Dedifferentiated amniotic fluid mesenchymal stem cell (primary cell): Measurements from ENCODE around the gene MAGI3.

Experiments
- DNase-seq: peaks from one replicate; pipeline ENCODE4 v3.0.0-alpha.2; 2016; ENCODE audit errors: extremely low spot score

Gene MAGI3

GRCh38 chr1:113657126-113657525 lies 266.8 kb downstream of the MAGI3 start:
- no peak for DNase-seq

DNA sequence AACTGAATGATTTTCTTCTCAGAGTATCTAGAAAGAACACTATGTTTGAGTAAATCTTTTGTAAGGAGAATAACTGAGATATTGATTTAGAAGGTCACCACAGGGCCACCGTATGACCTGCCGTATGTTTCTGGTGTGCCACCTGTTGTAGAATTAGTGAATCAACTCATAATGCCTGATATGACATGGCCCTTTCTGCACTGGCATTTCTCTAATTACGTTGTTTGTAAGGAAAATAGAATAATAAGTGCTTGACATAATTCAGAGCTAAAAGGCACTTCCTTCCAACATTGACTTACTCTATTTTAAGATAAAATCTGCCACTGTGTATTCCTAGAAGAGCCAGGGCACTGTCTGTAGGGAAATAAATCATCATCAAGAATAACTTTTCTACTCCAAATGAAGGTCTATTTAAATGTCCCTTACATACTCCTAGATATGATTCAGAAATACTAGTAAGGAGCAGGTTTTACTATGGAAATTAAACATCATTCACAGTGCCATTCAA lies 267.3 kb downstream of the MAGI3 start:
- no peak for DNase-seq

DNA sequence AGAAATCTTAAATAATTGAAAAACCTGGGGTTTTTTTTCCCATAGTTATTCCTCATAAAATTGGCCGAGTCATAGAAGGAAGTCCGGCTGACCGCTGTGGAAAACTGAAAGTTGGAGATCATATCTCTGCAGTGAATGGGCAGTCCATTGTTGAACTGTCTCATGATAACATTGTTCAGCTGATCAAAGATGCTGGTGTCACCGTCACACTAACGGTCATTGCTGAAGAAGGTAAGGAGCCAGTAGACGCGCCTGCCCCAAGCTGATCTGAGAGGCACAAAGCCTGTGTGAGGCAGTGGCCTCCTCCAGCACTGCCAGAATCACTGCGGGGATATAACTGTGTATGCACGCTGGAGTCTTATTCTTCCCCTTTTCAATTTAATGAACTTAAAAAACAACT lies 268.7 kb downstream of the MAGI3 start:
- DNase-seq = no peak

GRCh38 chr1:113659556-113659955 lies 269.2 kb downstream of the MAGI3 start:
- no peak for DNase-seq

DNA sequence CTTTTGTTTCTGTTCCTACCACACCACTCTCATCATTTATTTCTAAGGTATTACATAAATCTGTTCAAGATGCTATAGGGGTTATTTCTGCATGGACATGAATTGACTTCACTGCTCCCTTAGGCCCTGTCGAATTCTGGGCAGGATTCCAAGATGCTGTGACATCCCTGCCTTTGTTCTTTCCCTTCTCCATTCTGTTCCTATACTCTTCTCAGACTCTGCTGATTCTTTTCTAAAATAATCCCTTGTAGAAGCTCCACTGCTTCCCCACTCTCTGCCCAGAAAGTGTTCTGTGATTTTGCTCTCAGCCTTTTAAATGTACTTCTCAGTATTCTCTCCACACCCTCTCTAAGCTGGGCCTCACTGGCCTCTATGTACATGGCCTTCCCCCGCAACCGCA lies 269.8 kb downstream of the MAGI3 start:
- DNase-seq = no peak

GRCh38 chr1:113662101-113662500 lies 271.8 kb downstream of the MAGI3 start:
- DNase-seq = no peak

DNA sequence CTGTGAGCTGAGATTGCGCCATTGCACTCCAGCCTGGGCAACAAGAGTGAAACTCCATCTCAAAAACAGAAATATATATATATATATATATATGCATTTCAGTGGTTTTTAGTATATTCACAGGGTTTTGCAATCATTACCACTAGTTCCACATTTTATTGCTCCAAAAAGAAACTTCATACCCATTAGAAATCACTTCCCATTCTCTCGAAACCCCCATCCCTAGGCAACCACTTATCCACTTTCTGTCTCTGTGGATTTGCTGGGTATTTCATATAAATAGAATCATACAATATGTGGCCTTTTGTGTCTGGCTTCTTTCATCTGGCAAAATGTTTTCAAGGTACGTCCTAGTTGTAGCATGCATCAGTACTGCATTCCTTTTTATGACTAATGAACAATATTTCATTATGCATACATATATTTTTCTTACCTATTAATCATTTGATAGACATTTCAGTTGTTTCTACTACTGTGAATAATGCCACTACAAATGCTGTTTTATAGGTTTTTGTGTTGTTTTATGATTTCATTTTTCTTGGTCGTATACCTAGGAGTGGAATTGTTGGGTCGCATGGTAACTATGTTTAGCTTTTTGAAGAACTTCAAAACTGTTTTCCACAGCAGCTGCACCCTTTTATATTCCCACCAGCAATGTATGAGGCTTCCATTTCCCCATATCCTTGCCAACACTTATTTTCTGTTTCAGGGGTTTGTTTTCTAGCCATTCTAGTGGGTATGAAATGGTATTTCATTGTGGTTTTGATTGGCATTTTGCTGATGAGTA lies 273.0 kb downstream of the MAGI3 start:
- no peak for DNase-seq

DNA sequence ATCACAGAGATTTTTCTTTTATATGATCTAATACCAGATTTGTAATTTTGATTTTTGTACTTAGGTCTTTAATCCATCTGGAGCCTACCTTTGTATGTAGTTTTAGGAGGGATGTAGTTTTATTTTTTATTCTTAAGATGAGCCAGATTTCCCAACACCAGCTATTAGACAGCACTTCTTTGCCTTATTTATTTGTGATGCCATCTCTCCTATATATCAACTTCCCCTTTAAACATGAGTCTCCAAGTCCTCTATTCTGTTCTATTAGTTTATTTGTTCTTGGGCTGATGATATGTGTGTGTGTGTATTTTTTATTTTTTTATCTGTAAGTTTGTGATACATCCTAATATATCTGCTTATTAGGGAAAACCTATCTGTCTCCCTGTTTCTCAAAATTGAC lies 274.8 kb downstream of the MAGI3 start:
- DNase-seq = no peak

DNA sequence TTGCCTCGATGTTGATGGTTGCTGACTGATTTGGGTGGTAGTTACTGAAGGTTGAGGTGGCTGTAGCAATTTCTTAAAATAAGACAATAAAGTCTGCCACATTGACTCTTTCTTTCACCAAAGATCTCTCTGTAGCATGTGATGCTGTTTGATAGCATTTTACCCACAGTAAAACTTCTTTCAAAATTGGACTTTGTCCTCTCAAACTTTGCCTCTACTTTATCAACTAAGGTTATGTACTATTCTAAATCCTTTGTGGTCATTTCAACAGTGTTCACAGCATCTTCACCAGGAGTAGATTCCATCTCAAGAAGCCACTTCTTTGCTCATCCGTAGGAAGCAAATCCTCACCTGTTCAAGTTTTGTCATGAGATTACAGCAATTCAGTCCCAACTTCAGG lies 275.8 kb downstream of the MAGI3 start:
- DNase-seq = no peak

DNA sequence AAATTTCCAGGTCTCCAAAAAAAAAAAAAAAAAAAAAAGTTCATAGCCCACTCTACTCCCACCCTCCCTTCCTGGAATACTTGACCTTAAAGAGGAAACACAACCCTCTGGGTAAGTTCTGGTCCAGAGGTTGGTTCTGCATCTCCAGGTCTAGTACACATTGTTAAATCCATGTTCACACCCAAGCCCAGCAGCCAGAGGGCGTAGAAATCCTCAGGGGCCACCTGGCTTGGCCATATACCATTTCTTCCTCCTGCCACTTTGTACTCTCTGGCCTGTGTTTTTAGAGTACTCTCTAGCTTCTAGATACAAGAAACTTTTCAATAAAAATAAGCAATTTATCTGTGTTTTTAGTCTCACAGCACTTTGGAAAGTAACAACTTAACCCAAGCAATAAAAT lies 279.7 kb downstream of the MAGI3 start:
- no peak for DNase-seq

DNA sequence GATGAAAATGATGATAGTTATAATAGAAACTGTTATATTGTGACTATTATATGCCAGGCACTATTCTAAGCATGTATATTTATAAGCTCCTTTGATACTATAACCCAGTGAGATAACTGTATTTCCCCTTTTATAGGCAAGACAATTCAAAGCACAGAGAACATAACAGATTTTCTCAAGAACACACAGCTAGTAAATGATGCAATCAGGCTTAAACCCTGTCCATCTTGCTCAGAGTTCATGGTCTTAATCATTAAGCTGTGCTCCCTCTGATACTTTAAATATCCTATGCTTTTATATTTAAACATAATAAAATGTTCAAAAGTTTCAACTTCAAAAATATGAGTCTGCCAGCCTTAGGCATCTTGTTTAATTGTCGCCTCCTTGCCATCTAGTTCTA lies 280.3 kb downstream of the MAGI3 start:
- no peak for DNase-seq

GRCh38 chr1:113672491-113672890 lies 282.2 kb downstream of the MAGI3 start:
- no peak for DNase-seq

DNA sequence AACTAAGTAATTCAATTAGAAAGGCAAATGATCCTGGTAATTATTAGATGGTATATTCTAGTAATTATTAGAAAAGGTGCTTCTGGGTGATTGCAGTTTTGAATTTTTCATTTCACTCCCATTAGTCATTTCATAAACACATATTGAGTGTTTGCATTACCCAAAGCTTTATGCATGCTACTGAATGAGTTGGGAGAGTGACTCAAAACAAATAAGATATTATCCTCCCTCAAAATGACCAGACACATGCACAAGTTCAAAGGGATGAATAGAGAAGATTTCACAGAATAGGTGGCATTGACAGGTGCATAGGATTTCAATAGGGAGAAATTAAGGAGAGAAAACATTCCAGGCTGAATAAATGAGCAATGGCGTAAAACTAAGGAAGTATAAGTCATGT lies 284.3 kb downstream of the MAGI3 start:
- DNase-seq = no peak

DNA sequence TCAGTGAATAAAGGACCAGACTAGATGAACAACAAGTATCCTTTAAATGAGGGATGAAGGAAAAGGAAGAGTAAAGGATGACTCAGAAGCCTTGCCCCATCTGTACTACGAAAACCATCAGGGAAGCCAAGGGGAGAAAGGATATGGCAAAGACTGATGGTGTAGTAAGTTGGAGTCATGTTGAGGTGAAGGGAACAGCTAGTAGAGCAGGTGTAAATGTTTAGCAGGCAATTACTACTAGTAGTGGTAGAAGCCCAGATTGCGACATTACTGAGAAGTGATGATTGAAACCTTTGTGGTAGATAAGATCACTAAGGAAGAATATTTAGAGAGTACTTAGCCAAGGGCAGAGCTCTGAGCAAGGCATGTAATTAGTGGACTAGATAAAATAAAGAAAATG lies 285.0 kb downstream of the MAGI3 start:
- no peak for DNase-seq

- no peak for DNase-seq
Observed at GRCh38 chr1:113676524-113676923, 286.2 kb downstream of the MAGI3 start.

- peak; percentile 55 for DNase-seq
Observed at GRCh38 chr1:113677250-113678158, 287.2 kb downstream of the MAGI3 start.

GRCh38 chr1:113678159-113678469 lies 287.8 kb downstream of the MAGI3 start:
- DNase-seq = no peak

DNA sequence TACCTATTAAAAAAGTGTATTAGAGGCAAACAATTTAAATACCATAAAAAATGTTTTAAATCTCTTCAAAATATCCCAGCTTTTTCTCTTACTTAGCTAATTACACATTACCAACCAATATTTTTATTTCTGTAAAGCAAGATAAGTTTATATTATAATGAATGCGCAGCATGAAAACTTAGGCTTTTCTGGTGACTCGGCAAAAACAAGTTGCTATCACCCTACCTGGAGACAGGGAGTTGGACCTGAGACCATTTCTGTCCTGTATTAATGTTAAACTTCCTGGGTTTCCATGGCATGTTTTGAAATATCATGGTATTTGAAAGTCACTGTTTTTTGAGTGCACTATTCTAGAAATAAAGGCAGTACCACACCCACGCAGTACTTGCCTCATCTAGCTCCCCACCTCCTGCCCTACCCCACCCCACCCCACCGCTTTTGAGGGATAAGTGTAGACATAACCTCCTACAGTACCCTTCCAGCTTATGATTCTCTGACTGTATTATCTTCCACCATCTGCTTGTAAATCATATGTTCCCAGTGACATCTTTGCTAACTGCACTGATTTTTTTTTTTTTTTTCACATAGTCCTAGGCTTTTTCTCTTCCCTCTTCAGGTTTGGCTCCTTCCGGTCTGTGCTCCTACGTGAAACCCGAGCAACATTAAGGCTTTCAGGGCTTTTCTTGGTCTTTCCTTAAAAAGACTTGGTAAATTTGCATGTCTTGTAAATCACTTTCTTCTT lies 291.5 kb downstream of the MAGI3 start:
- no peak for DNase-seq

DNA sequence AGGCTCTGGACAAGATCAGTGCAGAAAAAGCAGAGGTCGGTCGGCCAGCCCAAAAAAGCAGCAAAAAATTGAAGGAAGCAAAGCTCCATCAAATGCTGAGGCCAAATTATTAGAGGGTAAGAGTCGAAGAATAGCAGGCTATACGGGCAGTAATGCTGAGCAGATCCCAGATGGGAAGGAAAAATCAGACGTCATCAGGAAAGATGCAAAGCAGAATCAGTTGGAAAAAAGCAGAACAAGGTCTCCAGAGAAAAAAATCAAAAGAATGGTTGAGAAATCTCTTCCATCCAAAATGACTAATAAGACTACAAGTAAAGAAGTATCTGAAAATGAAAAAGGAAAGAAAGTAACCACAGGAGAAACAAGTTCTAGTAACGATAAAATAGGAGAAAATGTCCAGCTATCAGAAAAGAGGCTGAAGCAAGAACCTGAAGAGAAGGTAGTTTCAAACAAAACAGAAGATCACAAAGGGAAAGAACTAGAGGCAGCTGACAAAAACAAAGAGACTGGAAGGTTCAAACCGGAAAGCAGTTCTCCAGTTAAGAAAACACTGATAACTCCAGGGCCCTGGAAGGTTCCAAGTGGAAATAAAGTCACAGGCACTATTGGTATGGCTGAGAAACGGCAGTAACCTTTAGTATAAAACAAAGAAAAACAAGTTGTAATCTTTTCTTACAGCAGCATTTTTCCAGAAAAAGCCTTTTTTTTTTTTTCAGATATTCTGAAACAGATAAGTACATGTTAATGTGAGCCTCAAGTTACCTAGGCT lies 293.3 kb downstream of the MAGI3 start:
- DNase-seq = no peak

GRCh38 chr1:113684153-113684541 lies 293.8 kb downstream of the MAGI3 start:
- DNase-seq = no peak

GRCh38 chr1:113686891-113687618 lies 296.7 kb downstream of the MAGI3 start:
- peak; percentile 76 for DNase-seq
